Measurements from ENCODE around the gene UBE2G2.

UBE2G2 gene

DNA sequence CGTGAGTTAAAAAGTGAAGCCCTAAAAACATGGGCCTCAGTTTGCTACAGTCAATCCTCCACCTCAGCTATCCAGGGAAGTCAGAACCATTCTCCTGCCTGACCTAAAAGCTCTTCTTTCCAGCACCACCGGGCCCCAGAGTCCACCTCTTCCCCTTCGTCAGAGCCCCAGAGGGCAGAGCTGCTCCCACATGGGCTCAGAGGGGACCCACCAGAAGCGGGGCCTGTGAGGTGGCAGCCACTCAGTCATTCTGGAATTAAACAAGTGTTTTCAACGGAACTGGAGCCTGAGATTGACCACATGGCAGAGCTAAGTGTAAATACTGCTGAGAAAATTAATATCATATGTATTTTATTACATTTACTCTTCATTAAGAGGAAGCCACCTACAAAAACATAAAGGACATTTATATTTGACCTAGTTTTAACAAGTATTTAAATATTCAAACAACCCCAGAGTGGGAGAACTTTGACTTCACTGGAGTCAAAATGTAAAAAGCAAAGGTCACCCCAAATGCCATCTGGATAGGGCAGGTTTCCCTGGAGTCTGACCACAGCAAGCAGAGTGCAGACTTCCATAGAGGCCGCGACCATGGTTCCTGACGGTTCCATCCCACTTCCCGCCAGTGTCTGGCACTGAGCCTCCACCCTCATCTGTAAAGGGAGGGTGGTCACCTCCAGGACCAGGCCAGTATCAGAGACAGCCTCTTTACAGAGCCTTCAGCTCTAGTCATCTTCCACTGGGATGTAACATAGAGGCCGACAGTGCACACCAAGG, 14.4 kb upstream of the UBE2G2 start:
- DNase-seq (ENCODE audit: low read depth, low spot score), result peak; percentile 27

DNA sequence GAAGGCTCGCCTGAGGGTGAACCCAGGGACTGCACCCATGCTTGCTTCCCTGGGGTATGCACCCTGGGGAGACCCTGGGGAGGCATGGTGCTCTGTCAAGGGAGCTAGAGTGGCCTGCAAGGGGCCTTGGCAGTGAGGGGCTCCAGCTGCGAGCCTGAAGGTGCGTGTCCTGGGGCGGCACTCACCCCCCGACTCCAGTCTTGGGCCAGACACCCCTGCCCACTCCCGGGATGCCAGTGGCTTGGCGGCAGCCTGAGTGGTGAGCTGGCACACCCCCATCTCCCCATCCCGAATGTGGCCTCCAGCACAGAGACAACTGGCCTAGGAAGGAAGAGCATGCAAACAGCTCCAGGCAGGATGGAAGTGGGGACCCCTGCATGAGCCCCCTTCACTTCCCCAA, 13.6 kb upstream of the UBE2G2 start:
- DNase-seq (ENCODE audit: low read depth, low spot score), result no peak

DNA sequence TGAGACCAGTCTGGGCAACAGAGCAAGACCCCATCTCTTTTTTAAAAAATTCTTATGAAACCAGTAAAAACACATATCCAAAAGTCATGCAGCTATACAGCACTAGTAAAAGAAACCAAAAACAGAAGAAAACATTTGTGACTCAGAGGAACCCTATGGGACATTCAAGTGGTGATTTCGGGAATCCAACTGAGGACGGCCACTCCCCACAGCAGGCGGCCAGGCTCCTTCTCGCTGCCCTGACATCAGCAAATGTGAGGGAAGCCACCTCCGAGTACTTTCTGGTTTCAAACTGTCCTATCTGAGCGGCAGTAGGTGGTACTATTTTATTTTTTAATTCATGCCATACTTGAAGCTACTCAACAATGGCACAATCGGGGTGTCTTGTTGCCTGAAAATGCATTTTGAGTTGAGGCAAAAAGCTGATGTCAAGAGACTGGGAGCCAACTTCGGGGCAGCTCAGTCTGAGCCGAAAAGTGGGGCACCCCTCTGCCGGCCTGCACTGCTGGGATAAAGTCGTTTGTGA, 12.9 kb upstream of the UBE2G2 start:
- no peak for DNase-seq (ENCODE audit: low read depth, low spot score)

DNA sequence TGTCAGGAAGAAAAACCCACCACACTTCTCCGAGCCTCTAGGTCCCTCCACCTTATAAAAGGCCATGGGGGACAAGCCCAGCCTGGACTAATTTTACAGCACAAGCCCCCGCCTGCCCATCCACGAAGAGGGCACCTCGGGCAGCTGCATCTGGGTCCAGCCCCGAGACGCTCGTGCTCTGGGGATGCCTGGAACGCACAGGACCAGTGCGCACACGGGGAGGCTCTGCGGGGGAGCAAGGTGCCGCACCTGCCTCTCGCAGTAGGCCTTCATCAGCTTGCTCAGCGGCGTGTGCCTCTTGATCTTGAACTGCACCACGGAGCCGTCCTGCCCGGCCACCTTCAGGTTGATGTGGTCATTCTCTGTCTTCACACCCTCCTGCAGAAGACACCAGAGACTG, 12.1 kb upstream of the UBE2G2 start:
- no peak for DNase-seq (ENCODE audit: low read depth, low spot score)

DNA sequence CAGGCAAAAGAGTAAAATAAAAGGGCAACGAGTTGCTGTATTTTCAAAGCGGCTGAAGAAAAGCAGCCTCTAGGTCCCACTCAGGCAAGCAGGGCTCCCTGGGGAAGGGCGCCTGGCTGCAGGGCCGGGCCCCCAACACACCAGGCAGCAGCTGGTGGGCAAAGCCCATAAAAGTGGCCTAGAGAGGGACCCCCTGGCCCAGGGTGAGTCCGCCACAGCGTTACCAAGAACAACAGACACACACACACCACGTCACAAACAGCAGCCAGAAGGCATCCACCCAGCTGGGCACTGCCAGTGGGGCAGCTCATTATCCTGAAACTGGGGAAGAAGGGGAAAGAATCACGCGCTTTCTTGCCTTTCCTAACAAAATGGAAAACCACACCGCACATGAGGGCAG, 11.5 kb upstream of the UBE2G2 start:
- no peak for DNase-seq (ENCODE audit: low read depth, low spot score)

DNA sequence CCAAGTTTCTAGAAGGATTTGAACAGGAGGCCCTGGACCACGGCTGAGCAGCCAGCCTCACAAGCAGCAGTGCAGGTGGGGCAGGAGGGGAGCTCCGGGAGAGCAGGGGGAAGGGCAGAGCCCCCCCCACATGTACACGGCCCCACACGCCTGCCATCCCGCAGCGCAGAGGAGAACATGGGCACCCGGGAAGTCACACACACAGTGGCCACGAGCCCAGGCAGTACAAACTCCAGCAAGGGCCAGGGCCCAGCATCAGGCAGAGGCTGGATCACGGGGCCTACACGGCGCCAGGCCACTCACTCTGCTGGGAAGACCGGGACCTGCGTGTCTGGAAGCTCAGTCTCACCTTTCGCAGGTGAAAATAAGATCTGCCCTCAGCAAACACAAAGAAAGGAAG, 11.0 kb upstream of the UBE2G2 start:
- DNase-seq (ENCODE audit: low read depth, low spot score), result no peak

DNA sequence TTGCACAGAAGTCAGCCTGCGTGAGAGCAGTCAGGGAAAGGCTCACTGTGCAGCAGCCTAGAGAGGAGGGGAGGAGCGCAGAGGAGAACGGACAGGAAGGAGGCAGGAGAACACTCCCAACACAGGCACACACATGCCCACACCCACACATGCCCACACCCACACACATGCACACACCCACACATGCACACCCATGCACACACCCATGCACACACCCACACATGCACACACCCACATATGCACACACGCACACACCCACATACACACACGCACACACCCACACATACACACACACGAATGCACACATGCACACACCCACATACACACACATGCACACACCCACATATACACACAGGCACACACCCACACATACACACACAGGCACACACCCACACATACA, 9.2 kb upstream of the UBE2G2 start:
- DNase-seq (ENCODE audit: low read depth, low spot score), result no peak

DNA sequence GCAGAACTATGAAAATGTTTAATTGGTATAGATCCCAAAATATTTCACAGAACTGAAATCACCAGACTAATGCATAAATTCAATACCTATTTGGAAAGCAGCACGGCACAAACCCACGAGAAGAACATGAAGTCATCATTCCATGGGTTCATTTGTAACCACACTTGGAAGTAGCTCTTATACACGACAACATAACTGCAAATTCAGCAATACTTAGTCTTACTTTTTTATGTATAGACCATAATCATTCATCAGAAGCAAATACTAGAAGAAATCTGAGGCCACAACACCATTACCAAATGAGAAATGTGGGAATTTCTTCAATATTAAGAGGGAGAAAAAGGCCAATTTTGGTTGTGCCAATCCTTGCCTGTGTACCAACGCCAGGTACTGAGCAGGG, 4.2 kb upstream of the UBE2G2 start:
- DNase-seq (ENCODE audit: low read depth, low spot score), result no peak

DNA sequence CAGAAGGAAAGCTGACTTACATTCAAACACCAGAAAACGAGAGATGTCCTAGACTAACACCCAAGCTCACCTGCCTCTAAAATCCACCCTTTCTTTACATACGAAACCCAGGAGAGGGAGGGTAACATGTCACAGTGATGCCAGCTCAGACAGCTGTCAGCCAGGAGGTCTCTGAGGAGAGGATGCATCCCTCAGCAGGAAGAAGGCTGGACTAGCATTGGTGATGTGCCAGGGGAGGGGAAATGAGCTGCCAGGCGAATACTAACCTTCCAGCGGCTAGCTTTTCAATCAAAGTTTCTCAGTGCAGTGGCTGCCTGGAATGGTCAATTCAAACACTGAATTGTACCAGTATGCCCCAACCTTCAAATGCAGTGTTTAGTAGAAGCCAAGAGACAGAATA, 3.6 kb upstream of the UBE2G2 start:
- DNase-seq (ENCODE audit: low read depth, low spot score), result no peak

DNA sequence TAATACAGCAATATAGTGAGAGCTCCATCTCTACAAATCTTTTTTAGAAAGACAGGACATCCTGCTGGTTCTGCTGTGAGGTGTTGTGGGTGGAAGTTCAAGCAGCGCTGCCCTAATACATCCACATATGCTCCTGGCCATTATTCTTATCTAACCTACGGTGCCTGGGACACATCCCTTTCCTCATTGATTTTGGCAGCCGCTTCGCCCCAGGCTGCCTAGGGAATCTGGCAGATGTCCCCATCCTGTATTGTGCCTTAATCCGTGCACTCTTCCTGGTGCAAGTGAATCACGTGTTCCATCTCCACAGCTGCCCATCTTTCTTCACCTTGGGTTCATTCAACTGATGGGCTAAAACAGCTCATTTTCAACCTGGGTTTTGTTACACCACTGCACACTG, 3.1 kb upstream of the UBE2G2 start:
- no peak for DNase-seq (ENCODE audit: low read depth, low spot score)

DNA sequence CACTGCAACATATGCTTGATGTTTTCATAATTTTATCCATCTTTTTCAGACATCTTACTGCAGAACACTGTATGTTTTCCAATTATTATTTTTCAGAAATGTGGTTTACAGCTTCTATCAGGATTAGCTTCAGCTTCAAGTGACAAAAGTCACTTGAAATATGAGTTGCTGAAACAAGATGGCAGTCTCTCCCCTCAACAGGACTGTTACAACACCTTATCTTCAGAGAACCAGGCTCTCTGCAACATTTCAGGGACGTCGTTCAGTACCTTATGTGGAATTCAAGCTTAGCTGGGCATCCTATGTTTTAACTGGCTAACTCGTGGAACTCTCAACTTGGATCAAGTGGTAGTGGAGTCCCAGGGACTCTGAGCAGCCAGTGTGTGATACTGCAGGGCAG, 2.0 kb upstream of the UBE2G2 start:
- no peak for DNase-seq (ENCODE audit: low read depth, low spot score)

DNA sequence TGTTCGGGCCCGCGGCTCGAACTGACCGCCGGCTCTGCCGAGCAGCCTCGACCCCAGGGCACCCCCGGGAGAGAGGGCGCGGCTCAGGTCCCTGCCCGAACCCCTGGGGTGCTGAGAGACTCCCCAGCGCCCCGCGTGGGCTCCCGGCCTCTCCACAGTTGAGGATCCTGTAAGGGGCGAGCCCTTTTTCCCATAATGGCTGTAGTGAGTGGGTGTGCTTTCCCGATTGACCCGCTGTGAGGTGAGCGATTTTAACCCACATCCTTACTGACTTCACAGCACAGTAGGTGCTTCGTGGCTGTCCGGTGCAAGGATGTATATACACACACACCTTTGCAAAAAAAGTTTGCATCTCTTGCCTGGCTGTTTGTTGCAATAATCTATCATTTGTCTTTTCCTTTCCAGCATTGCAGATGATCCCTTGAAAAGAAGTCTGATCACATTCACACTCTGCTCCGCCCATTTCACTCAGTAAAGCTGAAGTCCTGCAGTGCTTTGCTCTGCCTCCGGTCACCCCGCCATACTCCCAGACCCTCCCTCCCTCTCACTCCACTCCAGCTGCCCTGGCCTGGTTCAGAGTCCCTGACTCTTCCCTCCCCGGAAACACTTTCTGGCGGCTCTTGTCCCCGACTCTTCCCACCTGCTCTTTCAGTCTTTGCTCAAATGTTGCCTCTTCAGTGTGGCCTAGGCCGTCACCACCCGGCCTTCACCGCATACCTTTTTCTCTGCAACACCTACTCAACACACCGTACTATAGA, 955 bp upstream of the UBE2G2 start:
- peak; percentile 46 for DNase-seq (ENCODE audit: low read depth, low spot score)

DNA sequence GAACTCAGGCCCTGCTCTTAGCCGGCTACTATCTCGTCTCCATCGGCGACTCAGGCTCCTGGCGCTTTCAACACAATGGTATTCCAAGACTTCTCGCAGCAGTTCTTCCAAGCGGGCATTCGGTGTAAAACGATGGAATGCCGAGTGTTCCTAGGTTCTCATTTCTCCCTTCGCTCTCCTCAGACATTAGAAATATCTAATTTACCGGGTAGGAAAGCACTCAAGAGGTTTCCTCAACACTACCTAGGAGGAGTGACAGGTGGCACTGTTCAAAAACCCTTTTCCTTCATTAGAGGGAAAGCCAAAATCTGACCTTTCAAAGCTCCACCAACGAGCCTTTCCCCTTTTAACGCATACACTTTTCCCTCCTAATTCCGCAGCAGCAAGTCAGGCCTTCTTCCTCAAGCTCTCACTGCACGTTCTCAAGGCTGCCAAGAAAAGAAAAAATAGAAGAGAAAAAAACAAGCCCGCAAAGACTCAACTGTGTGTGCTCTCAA, 601 bp downstream of the UBE2G2 start:
- peak; percentile 54 for DNase-seq (ENCODE audit: low read depth, low spot score)

DNA sequence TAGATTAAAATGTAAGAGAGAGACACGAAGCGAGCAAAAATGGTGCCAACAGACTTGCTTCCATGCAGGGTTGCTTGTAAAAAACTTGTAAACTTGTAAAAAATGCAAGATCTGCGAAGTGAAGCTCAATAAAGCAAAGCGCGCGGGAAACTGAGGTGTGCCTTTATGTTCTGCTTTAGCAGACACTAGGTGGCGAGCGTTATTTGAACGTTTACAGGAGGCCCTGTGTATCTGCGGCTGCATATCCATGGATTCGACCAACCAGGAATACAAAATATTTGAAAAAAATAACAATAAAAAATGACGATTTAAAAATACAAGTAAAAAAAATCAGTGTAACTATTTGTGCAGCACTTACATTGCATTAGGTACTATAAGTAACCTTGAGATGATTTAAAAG, 1.5 kb downstream of the UBE2G2 start:
- no peak for DNase-seq (ENCODE audit: low read depth, low spot score)

DNA sequence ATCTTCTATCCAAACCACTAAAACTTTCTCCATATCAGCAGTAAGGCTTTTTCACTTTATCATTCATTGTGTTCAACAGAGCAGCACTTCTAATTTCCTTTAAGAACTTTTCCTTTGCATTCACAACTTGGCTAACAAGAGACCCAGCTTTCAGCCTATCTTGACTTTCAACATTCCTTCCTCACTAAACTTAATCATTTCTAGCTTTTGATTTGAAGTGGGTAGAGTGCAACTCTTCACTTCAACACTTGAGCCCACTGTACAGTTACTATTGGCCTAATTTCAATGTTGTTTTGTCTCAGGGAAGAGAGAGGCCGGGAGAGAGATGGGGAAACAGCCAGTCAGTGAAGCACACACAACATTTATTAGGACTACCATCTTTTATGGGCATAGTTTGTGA, 2.0 kb downstream of the UBE2G2 start:
- no peak for DNase-seq (ENCODE audit: low read depth, low spot score)

DNA sequence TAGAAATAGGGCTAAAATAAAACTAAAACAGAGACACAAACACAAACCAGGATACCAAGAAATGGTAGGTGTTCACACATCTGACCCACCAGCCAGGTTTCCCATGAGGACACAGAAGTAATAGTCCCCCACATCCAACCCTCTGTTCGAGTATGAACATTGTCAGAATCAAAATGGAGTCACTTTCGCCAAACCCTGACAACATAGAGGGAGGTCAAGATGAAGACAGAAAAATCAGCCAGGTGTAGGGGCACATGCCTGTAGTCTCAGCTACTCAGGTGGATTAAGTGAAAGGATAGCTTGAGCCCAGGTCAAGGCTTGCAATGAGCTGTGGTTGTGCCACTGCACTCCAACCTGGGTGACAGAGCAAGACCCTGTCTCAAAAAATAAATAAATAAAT, 3.8 kb downstream of the UBE2G2 start:
- no peak for DNase-seq (ENCODE audit: low read depth, low spot score)

DNA sequence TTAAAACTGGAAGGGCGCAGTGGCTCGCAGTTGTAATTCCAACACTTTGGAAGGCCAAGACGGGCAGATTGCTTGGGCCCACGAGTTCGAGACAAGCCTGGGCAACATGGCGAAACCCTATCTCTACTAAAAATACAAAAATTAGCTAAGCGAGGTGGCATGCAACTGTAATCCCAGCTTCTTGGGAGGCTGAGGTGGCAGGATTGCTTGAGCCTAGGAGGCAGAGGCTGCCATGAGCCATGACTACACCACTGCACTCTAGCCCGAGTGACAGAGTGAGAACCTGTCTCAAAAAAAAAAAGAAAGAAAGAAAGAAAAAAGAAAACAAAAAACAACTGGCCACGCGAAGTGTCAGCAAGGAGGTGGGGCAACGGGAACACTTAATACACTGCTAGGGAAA, 6.3 kb downstream of the UBE2G2 start:
- no peak for DNase-seq (ENCODE audit: low read depth, low spot score)

DNA sequence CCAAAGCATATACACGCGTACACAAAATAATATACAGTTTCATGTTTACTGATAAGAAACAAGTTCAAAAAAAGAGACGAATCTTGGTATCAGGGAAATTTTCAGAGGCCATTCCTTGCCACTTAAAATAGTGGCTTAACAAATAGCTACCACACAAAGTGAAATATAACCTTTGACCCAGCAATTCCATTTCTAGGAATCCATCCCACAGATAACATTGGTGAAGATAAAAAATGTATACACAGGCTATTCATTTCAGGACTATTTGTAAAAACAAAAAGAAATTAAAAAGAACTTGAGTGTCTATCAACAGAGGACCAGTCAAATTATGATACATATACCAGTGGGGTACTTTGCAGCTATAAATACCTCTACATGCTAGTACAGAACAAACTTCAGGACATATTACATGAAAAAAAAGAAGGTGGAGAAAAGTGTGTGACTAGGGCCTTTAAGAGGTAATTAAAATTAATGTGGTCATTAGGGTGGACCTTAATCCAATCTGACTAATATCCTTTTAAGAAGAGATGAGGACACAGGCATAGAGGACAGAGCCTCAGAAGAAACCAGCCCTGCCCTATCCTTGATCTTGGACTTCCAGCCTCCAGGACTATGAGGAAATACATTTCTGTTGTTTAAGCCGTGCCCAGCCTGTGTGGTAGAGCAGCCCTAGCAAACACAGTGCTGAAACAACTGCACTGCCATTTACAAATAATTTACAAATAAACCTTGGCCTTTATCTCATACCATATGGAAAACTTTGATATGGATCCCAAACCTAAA, 7.8 kb downstream of the UBE2G2 start:
- DNase-seq (ENCODE audit: low read depth, low spot score), result no peak

DNA sequence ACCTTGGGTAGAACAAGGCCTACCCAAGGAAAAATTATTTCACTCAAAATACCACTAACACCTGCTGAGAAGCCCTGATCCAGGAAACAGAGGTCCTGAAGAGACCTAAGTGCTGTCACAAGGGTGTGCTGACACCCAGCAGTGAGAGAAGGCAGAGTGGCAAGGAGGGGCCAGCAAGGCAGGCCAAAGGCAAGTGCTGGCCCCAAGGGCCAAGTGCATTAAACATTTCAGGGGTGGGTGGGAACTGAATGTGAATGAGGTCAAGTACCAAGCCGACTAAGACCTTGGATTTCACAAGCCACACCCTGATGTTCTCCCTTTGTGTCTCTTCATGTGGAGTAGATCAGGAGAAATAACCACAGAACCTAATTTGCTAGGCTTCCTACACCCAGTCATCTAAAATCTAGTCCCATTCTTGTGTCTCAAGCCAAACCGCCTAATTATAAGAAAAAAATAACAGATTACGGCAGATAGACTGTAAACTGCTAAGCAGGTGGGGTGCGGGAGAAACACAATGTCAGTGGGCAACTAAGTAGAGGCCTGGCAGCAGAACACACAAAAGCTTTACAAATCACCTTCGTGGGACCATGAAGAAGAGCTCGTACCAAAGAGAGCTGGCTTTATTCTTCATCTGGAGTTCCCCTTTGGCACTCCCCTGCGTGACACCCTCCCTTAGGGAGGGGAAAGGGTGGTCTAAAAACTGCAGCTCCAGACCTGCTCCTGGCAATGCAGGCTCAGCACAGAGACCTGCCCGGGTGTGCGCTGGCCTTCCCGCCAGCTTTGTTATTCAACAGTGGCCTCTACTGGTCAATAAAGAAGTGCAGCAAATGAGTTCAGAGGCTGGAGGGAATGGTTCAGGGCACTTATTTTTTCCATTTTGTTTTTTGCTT, 8.7 kb downstream of the UBE2G2 start:
- peak; percentile 77 for DNase-seq (ENCODE audit: low read depth, low spot score)

DNA sequence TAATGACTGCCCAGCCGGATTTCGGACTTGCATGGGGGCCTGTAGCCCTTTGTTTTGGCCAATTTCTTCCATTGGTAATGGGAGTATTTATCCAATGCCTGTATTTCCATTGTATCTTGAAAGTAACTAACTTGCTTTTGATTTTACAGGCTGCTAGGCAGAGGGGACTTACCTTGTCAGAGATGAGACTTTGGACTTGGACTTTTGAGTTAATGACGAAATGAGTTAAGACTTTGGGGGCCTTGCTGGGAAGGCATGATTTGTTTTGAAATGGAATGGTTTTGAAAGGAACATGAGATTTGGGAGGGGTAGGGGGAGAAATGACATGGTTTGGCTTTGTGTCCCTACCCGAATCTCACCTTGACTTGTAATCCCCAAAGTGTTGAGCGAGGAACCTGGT, 9.6 kb downstream of the UBE2G2 start:
- no peak for DNase-seq (ENCODE audit: low read depth, low spot score)

DNA sequence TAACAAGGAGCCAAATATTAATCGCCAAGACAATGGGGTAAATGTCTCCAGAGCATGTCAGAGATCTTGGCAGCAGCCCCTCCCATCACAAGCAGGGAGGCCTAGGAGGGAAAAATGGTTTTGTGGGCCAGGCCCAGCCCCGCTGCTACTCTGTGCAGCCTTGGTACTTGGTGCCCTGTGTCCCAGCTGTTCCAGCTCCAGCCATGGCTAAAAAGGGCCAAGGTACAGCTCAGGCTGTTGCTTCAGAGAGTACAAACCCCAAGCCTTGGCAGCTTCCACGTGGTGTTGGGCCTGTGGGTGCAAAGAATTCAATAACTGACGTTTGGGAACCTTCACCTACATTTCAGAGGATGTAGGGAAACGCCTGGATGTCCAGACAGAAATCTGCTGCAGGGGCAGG, 10.4 kb downstream of the UBE2G2 start:
- no peak for DNase-seq (ENCODE audit: low read depth, low spot score)

Data from ELF-1 (cell line).